GM10847 (cell line): ENCODE measurements around the gene SNAPC1.

Experiments
- POLR2A ChIP-seq: IDR thresholded peaks from 2 replicates; pipeline ENCODE4 v1.6.1; 2011; ENCODE audit not compliant: insufficient read length; ENCODE audit errors: extremely low read depth

Gene SNAPC1, protein sequence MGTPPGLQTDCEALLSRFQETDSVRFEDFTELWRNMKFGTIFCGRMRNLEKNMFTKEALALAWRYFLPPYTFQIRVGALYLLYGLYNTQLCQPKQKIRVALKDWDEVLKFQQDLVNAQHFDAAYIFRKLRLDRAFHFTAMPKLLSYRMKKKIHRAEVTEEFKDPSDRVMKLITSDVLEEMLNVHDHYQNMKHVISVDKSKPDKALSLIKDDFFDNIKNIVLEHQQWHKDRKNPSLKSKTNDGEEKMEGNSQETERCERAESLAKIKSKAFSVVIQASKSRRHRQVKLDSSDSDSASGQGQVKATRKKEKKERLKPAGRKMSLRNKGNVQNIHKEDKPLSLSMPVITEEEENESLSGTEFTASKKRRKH

GRCh38 chr14:61761959-61762786 is at the start of gene SNAPC1:
Gene SNAPC1, plus strand, starts transcription at chr14:61762420. Its CDS starts 41 bp downstream, at chr14:61762461.
- peak; percentile 75 for TF ChIP-seq POLR2A

GRCh38 chr14:61713724-61714437 is 48.3 kb upstream of the SNAPC1 start:
- TF ChIP-seq POLR2A, result no peak

GRCh38 chr14:61716956-61717355 is 45.3 kb upstream of the SNAPC1 start:
- no peak for TF ChIP-seq POLR2A

GRCh38 chr14:61718039-61718438 is 44.2 kb upstream of the SNAPC1 start:
- TF ChIP-seq POLR2A, result no peak

- TF ChIP-seq POLR2A, result no peak
These were observed 42.6 kb upstream of the SNAPC1 start for GRCh38 chr14:61719344-61720293.

GRCh38 chr14:61720294-61720661 is 41.9 kb upstream of the SNAPC1 start:
- TF ChIP-seq POLR2A, result no peak

- TF ChIP-seq POLR2A, result no peak
These were observed 41.5 kb upstream of the SNAPC1 start for GRCh38 chr14:61720741-61721140.

DNA sequence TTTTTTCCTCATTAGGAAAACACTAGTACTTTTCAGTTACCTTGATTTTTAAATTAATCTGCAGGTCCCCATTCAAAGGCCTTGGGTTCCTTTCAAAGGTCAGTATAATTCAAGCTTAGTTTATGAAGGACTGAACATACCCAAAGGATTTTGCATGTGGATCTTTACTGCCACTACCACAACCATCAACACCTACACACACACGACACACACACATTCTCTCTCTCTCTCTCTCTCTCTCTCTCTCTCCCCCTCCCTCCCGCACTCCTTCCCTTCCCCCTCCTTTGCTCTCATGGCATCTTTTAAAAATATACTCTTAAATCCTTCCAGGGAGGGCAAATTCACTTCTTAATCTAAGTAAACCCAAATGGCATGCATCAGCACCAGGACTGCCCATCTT is 38.1 kb upstream of the SNAPC1 start:
- no peak for TF ChIP-seq POLR2A

DNA sequence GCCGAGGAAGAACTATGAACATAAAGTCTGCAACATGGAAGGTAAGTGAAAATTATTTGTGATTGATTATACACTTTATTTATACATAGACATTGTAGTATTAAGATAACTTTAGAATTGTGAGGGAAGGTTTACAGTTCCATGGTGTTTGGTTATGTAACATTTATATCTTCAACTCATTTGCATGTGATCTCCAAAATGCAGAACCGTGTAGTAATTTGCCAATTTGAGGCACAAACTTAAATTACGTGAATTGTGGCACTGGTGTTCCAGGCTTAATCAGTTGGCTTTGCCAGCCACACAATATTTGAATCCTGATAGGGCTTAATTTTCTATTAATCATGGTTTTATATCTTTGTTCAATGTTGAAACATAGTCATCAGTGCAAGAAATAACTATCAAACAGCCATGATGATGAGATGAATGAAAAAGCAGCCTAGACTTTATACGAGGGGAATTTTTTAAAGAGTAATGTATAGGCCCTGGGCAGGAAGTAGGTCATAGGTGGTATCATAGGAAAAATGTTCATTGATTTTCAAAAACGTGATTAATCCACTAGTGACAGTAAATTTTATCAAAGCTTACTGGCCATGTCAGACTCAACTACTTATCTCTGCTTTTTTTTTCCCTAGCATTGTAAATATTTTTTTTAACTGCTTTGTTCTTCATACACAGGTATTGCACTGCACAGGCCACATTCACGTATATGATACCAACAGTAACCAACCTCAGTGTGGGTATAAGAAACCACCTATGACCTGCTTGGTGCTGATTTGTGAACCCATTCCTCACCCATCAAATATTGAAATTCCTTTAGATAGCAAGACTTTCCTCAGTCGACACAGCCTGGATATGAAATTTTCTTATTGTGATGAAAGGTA is 35.2 kb upstream of the SNAPC1 start:
- TF ChIP-seq POLR2A, result no peak

GRCh38 chr14:61730756-61731373 is 31.4 kb upstream of the SNAPC1 start:
- no peak for TF ChIP-seq POLR2A

GRCh38 chr14:61733972-61734371 is 28.2 kb upstream of the SNAPC1 start:
- no peak for TF ChIP-seq POLR2A

DNA sequence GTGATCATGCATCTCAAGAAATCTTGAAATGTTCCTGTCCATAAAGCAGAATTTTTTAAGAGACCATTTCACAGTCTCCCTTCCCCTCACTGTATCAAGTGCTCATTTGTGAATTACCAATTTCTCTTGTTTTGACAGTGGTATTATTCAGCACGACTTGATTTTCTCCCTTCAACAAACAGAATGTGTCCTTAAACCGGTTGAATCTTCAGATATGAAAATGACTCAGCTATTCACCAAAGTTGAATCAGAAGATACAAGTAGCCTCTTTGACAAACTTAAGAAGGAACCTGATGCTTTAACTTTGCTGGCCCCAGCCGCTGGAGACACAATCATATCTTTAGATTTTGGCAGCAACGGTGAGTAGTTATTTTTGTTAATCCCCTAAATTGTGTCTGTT is 25.5 kb upstream of the SNAPC1 start:
- TF ChIP-seq POLR2A, result no peak

GRCh38 chr14:61737915-61738314 is 24.3 kb upstream of the SNAPC1 start:
- TF ChIP-seq POLR2A, result no peak
